Heart right ventricle (tissue), 16 donors: ENCODE measurements around the gene LRP6. TPM values are rescaled to one million over a fixed set of nuclear protein-coding genes. Genes with fewer than 3 reads are reported as not detected.

Experiments
- ATAC-seq, 8 donors: fragments of 200-7000 bp; cut with Tn5 transposase; one replicate each; pipeline ENCODE4 v1.9.1; 2020; ENCODE audit warnings: mild to moderate bottlenecking in 8 of 8, moderate library complexity in 8 of 8, moderate number of reproducible peaks in 1 of 8
- DNase-seq, 2 donors: peaks; one replicate each; pipeline ENCODE4 v3.0.0-alpha.2; 2020
- H3K27ac ChIP-seq, 10 donors: fragments of 200-600 bp; sonication (generic) in 2 of 10; one replicate each; pipeline versions ENCODE4 v1.5.0 to v1.8.0; 2020 to 2022; ENCODE audit warnings: mild to moderate bottlenecking in 3 of 10
- H3K27me3 ChIP-seq, 7 donors: fragments of 200-600 bp; one replicate each; pipeline ENCODE4 v1.8.0; 2021 to 2022; ENCODE audit warnings: mild to moderate bottlenecking in 2 of 7
- H3K36me3 ChIP-seq, 9 donors: fragments of 200-600 bp; sonication (generic) in 1 of 9; one replicate each; pipeline versions ENCODE4 v1.5.0 to v1.8.0; 2020 to 2022; ENCODE audit warnings: mild to moderate bottlenecking in 2 of 9
- H3K4me1 ChIP-seq, 9 donors: fragments of 200-600 bp; sonication (generic) in 1 of 9; one replicate each; pipeline versions ENCODE4 v1.5.0 to v1.8.0; 2020 to 2022; ENCODE audit warnings: mild to moderate bottlenecking in 4 of 9
- H3K4me3 ChIP-seq, 10 donors: fragments of 200-600 bp; sonication (generic) in 2 of 10; one replicate each; pipeline versions ENCODE4 v1.5.0 to v1.8.0; 2020 to 2022; ENCODE audit warnings: mild to moderate bottlenecking in 7 of 10, moderate library complexity in 2 of 10
- H3K9me3 ChIP-seq, 11 donors: fragments of 200-600 bp in 10 of 11; sonication (generic) in 2 of 11; one replicate each; pipeline versions ENCODE4 v1.5.0 to v1.8.0; 2013 to 2022; ENCODE audit warnings: mild to moderate bottlenecking in 2 of 11, control low read depth in 1 of 11, moderate library complexity in 1 of 11
- CTCF ChIP-seq, 9 donors: fragments of 200-600 bp; sonication (generic) in 2 of 9; IDR thresholded peaks; one replicate each; pipeline versions ENCODE4 v1.5.0 to v1.8.0; 2021 to 2022; ENCODE audit warnings: antibody characterized with exemption in 9 of 9, mild to moderate bottlenecking in 5 of 9, moderate library complexity in 1 of 9
- WGBS, 2 donors: extraction: QIAGEN DNeasy Blood & Tissue Kit; methylation state at CpG; one replicate each; pipeline ENCODE4 v1.1.7; 2013; ENCODE audit warnings: inconsistent platforms in 1 of 2; 5-methylcytosine and 5-hydroxymethylcytosine counted together
- intact Hi-C, 10 donors: fragments of 100-400 bp; cut with DNase I; formaldehyde crosslinking; loops; one replicate each; pipeline versions ENCODE4 v1.11.1 to v1.14.2; 2022
- polyA plus RNA-seq, 2 donors: library from polyadenylated mRNA; stranded (reverse); fragments of 200-250 nt; gene quantifications; one replicate each; pipeline ENCODE4 v1.2.3, GENCODE V29; 2013
- total RNA-seq, 10 donors: library from RNA; stranded (reverse); fragmentation: NEBNext Ultra II Directional in 3 of 10; extraction: Animal tissue kit (Norgen Biotek cat#: 25700) in 3 of 10; gene quantifications; one replicate each; pipeline versions ENCODE4 v1.2.1 to v1.2.4, GENCODE V29; 2021 to 2023
- donor health status: Arrhythmogenic right ventricular cardiomyopathy.
- donor health status: ischemic (EF 13 %, LVEDD 7.1; RV severe dilation, severe dysfunction).
- donor health status: healthy with polysubstance abuse.
- donor health status: DM: no; HTN: yes; CAD: no.
- donor health status: DM: no; HTN: no; CAD: no.
- donor health status: ischemic (EF 25% LVEDD 6.9; RV normal size, moderate dysfunction).
- donor health status: ischemic (EF 25% LVEDD 5.7; RV mildly dilated, moderate dysfunction).
- donor health status: healthy.
- donor health status: DM: yes; HTN: yes; CAD: no.
- donor health status: Ischemic cardiomyopathy.
- donor health status: ischemic (EF 35%, LVEDD 5.7; RV mildly dilated, moderate dysfunction).
- donor health status: nonischemic (EF 11% LVEDD 7.7; RV severe dilation, severe dysfunction).
- donor health status: DM: yes; HTN: yes; CAD: no.
- donor health status: PGD.
- donor health status: ischemic (EF 29% LVEDD 5.4; RV normal size, mild dysfunction).
- donor health status: nonischemic (EF 23%, LVEDD 6.1; RV moderate dilation, normal function).

LRP6 gene
- total and polyA plus RNA-seq, 12 donors, result 3.1 to 31.1 (median 24.8) TPM

- ATAC-seq, result no peak
- no peak for DNase-seq
- H3K27ac ChIP-seq, result no peak overlapping the region
- H3K9me3 ChIP-seq, result no peaks in the 10 kb centered on the region
- peaks cover 0 to 6% (median 0%) of the 10 kb centered on the region in 9 donors for H3K4me1 ChIP-seq
- no peaks in the 10 kb centered on the region for H3K36me3 ChIP-seq
- no peak overlapping the region for H3K4me3 ChIP-seq
- intact Hi-C loops, result no loop called here
- no peaks in the 10 kb centered on the region for H3K27me3 ChIP-seq
- no peak for TF ChIP-seq CTCF (IDR thresholded peaks at IDR 0.05)
- WGBS, 2 donors, result 82 to 83% methylated on average over 1 of the region's 1 CpG
Measured at GRCh38 chr12:12290206-12290605, 23.4 kb upstream of the LRP6 start.

GRCh38 chr12:12286441-12286840, 19.6 kb upstream of the LRP6 start:
- intact Hi-C loops, result no loop called here
- no peak overlapping the region for H3K4me3 ChIP-seq
- DNase-seq, result no peak
- no peak for ATAC-seq
- H3K27ac ChIP-seq, result no peak overlapping the region
- no peaks in the 10 kb centered on the region for H3K27me3 ChIP-seq
- peaks cover 0 to 24% (median 8%) of the 10 kb centered on the region in 9 donors for H3K4me1 ChIP-seq
- WGBS, 2 donors, result 95% methylated on average over 5 of the region's 5 CpGs
- H3K36me3 ChIP-seq, result no peaks in the 10 kb centered on the region
- no peaks in the 10 kb centered on the region for H3K9me3 ChIP-seq
- TF ChIP-seq CTCF (IDR thresholded peaks at IDR 0.05), result no peak

GRCh38 chr12:12282761-12283425, 16.0 kb upstream of the LRP6 start:
- ATAC-seq (peak in 2 of 8 donors; percentile 46 to 62), DNase-seq (no peak)
- intact Hi-C loops, result no loop called here
- WGBS, 2 donors, result 41 to 58% methylated on average over 7 of the region's 7 CpGs
- H3K27me3 ChIP-seq, result no peaks in the 10 kb centered on the region
- peaks cover 0 to 4% (median 3%) of the 10 kb centered on the region in 11 donors for H3K9me3 ChIP-seq
- H3K4me1 ChIP-seq, result peaks cover 0 to 24% (median 8%) of the 10 kb centered on the region in 9 donors
- no peak overlapping the region for H3K4me3 ChIP-seq
- TF ChIP-seq CTCF (IDR thresholded peaks at IDR 0.05), result no peak
- no peaks in the 10 kb centered on the region for H3K36me3 ChIP-seq
- H3K27ac ChIP-seq, result no peak overlapping the region

GRCh38 chr12:12282202-12282601, 15.4 kb upstream of the LRP6 start:
- no peaks in the 10 kb centered on the region for H3K27me3 ChIP-seq
- 77 to 82% methylated on average over 3 of the region's 3 CpGs for WGBS, 2 donors
- intact Hi-C loops, result no loop called here
- ATAC-seq, result no peak
- H3K4me1 ChIP-seq, result peaks cover 0 to 24% (median 8%) of the 10 kb centered on the region in 9 donors
- no peak for TF ChIP-seq CTCF (IDR thresholded peaks at IDR 0.05)
- H3K36me3 ChIP-seq, result no peaks in the 10 kb centered on the region
- peaks cover 0 to 11% (median 4%) of the 10 kb centered on the region in 11 donors for H3K9me3 ChIP-seq
- no peak overlapping the region for H3K27ac ChIP-seq
- no peak overlapping the region for H3K4me3 ChIP-seq
- DNase-seq, result no peak
